Uterus (tissue), 2 donors: ENCODE measurements around the gene IL32.

Source experiments
- CTCF ChIP-seq, 4 experiments: fragments of 200-600 bp in 2 of 4; fragments of 450-650 bp in 2 of 4; sonication (generic) in 2 of 4; IDR thresholded peaks; one replicate each; pipeline ENCODE4 v1.5.1; 2016 to 2019; ENCODE audit warnings: antibody characterized with exemption in 4 of 4, mild to moderate bottlenecking in 2 of 4, moderate library complexity in 1 of 4
- POLR2A ChIP-seq, 2 donors: fragments of 450-650 bp; IDR thresholded peaks; one replicate each; pipeline ENCODE4 v1.6.1; 2016; ENCODE audit warnings: antibody characterized with exemption in 2 of 2, mild to moderate bottlenecking in 1 of 2, moderate library complexity in 1 of 2

DNA sequence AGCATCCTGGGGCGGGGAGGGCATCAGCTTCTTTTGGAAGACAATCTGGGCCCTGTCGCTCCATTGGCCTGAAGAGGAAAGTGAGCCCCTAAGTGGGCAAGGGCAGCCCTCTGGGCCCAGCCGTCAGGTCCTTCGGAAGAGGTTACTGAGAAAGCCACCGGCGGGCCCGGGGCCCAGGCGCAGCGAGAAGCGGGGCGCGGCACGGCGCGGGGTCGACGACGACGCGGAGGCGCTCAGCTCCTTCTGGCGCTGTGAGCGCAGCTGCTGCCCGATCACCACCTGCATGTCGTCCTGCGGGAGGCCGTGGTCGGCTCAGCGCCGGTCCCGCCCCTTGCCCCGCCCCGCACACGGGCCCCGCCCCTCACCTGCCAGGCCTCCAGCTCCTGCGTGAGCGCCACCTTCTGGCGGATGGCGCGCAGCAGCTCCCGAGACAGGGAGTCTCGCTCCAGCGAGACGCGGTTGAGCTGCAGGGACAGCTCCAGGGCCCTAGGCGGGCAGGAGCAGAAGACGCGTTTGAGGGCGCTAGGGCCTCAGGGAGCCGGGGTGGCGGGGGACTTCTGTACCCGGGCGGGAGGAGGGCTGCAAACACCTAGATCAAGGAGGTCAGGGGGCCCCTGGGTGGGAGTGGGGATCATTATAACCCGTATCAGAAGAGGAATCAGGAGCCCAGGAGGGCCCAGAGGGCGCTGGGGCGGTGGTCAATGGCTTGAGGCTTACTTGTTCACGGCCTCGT lies 37.3 kb upstream of the IL32 start:
- TF ChIP-seq CTCF (IDR thresholded peaks at IDR 0.05) (peak; percentile 51 to 64 (median 56)), POLR2A (IDR thresholded peaks at IDR 0.05) (no peak)
